WI38 (cell line): ENCODE data around the gene NACC2.
"Not testable (repeated sequence)": the region's sequence is repeated elsewhere in the genome, so short reads cannot be mapped to it uniquely, and the experiment has no call there.

Experiments
- H3K4me3 ChIP-seq: 2 replicates; pipeline ENCODE4 v1.5.1; 2011; ENCODE audit warnings: low read depth, mild to moderate bottlenecking, control low read depth, low read length
- CTCF ChIP-seq: IDR thresholded peaks from 2 replicates; pipeline ENCODE4 v1.5.1; 2012; ENCODE audit warnings: low read depth, mild to moderate bottlenecking, control low read depth, low read length

NACC2 gene

DNA sequence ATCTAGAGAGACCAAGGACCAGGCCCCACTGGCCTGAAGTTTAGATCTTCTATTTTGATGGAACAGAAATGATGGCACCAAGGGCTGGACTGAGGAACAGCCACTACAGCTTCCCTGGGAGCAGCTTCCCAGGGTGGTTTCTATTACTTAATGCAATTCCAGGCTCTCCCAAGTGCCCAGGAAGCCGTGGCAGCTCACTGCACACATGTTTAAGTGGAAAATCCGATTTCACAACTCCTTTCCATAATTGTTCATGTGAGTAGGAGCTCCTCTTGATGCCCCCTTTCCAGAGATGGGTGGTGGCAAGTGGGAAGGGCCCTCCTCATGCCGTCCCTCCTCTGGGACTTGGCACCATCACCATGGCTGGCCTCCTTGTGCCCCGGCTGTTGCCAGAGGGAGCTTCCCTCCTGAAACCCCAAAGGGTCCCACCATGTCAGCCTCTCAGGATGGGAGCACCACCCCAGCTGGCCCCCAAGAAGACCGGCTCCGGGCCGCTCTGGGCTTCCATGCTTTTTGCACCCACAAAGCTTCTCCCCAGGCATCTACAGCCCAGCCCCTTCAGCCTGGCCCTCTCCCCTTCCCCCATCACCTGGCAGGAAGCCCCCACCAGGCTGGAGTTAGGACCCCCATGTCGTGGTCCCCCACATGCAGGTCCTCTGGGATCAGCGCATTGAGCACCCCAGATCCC, 124.8 kb downstream of the NACC2 start:
- no peak for TF ChIP-seq CTCF
- H3K4me3 ChIP-seq: no peak overlapping the region

DNA sequence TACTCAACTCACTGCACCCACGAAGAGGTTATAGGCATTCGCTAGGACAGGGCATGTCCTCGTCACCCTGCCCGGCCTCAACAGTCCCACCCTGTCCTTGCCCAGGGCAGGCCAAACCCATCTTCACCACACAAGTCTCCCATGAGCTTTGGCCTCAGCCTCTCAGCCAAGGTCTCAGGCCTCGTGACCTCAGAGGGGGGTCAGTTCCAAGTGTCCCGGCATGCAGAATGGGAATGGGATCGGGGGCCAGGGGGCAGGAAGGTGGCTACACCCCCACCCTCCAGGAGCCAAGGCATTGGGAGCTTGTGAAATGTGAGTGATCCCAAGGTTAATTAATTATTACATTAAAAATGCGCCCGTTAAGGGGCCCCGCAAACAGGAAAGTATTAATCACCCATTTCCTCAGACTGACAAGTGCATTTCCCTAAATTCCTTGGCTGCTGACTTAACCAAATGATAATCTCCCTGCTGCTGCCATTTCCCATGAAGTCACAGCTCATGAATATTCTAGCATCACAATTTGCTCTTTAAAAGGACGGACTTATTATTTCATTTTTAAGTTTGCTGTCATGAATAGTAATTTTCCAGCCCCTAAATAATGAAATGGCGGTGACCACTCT, 125.9 kb downstream of the NACC2 start:
- H3K4me3 ChIP-seq: no peak overlapping the region
- TF ChIP-seq CTCF: no peak

GRCh38 chr9:135968601-135969000, 126.5 kb downstream of the NACC2 start:
- TF ChIP-seq CTCF: no peak

DNA sequence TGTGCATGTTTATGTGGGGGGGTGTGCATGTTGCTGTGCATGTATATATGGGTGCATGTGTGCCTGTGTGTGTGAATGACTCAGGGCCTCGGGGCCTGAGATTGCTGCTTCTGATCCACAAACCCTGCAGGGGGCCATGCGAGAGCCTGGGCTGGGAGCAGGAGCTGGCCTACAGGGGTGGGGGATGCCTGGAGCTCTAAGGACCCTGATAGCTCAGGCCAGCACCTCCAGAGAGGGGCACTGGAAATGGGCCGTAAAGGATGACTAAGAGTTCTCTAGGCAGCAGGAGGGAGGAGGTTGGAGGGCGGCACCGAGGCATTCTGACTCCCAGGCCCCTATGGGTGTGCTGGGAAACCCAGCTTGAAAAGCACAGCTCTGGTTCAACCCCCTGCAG, 127.0 kb downstream of the NACC2 start:
- TF ChIP-seq CTCF: no peak

More at GRCh38 chr9:135968601-135969000, 126.5 kb downstream of the NACC2 start:
- no peak overlapping the region for H3K4me3 ChIP-seq

DNA sequence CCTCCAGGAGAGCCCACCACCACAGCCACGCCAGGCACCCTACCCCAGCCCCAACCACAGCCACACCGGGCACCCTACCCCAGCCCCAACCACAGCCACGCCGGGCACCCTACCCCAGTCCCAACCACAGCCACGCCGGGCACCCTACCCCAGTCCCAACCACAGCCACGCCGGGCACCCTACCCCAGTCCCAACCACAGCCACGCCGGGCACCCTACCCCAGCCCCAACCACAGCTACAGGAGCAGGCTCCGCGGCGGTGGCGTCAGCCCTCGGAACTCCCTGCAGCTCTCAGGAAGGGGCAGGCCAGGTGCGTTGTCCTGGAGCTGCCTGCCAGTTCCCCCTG, 128.2 kb downstream of the NACC2 start:
- not testable (repeated sequence) for H3K4me3 ChIP-seq

More for the DNA sequence above, 127.0 kb downstream of the NACC2 start:
- no peak overlapping the region for H3K4me3 ChIP-seq

DNA sequence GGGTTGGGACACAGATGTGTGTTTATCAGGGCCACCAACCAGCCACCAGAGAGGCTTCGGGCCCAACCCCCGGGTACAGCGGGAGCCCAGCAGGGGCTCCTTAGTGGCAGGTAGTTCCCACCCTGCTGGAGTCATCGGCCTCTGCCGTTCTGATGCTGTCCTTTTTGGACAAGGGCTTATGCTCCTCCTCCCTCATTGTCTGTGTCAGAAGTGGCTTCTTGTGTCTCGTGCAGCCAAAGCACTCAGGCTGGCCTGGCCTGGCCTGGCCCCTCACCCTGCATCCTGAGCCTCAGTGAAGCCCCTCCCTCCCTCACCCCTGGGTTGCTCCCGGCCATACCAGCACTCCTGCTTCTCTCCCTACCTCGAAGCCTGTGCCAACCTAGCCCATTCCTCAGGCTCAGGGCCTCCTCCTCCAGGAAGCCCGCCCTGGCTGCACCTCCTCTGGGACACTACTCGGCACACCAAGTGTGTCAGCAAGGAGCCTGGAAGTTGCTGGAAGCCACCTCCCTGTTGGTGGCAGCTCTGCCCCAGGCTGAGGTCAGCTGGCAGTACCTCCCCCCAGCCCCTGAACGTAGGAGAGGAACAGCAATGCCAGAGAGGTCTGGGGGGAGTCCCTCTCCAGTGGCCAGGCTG, 129.8 kb downstream of the NACC2 start:
- no peak overlapping the region for H3K4me3 ChIP-seq
- no peak for TF ChIP-seq CTCF

DNA sequence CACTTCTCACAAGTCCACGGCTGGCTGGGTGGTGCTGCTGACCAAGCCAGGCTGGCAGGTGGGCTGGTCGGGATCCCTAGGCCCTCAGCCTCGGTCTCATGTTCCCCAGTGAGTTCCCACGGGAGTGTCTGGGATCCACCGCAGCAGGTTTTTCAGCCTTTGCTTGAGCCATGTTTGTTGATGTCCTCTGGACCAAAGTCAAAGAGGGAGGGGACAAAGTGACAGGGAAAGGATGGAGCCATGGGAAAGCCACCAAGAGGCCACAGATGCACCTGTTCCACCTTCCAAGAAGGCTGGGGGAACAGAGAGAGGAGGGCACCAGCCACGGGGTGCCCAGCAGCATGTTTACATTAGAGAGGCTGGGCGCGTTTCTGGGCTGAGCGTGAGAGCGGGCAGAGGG, 131.2 kb downstream of the NACC2 start:
- TF ChIP-seq CTCF: no peak

More for the DNA sequence above, 131.2 kb downstream of the NACC2 start:
- no peak overlapping the region for H3K4me3 ChIP-seq
